Smooth muscle cell (in vitro differentiated cells): ENCODE measurements around the gene ABLIM2. TPM values are rescaled to one million over a fixed set of nuclear protein-coding genes. Genes with fewer than 3 reads are reported as not detected.

ENCODE experiments used
- DNase-seq: peaks from one replicate; lab custom pipeline; 2025; ENCODE audit not compliant: unreplicated experiment; lab: John Stamatoyannopoulos, UW
- H2AFZ ChIP-seq: fragments of 200-600 bp; sonication (generic); 2 replicates; pipeline ENCODE4 v1.6.0; 2016; ENCODE audit warnings: antibody characterized with exemption, low read depth, mild to moderate bottlenecking
- H3F3A ChIP-seq: fragments of 200-600 bp; sonication (generic); 2 replicates; pipeline ENCODE4 v1.6.0; 2017; ENCODE audit warnings: antibody characterized with exemption, low read depth
- H3K27ac ChIP-seq: fragments of 200-600 bp; sonication (generic); 2 replicates; pipeline ENCODE4 v1.5.1; 2016; ENCODE audit warnings: low read depth, mild to moderate bottlenecking
- H3K27me3 ChIP-seq: fragments of 200-600 bp; sonication (generic); 2 replicates; pipeline ENCODE4 v1.6.1; 2016; ENCODE audit warnings: low read depth, mild to moderate bottlenecking
- H3K36me3 ChIP-seq: fragments of 200-600 bp; sonication (generic); 2 replicates; pipeline ENCODE4 v1.5.1; 2016; ENCODE audit warnings: low read depth
- H3K4me1 ChIP-seq: fragments of 200-600 bp; sonication (generic); 2 replicates; pipeline ENCODE4 v1.5.1; 2016; ENCODE audit warnings: low read depth
- H3K4me2 ChIP-seq: fragments of 200-600 bp; sonication (generic); 2 replicates; pipeline ENCODE4 v1.6.0; 2016; ENCODE audit warnings: mild to moderate bottlenecking
- H3K4me3 ChIP-seq: fragments of 200-600 bp; sonication (generic); 2 replicates; pipeline ENCODE4 v1.5.1; 2016; ENCODE audit warnings: mild to moderate bottlenecking
- H3K79me2 ChIP-seq: fragments of 200-600 bp; sonication (generic); 2 replicates; pipeline ENCODE4 v1.6.0; 2016; ENCODE audit warnings: low read depth, mild to moderate bottlenecking
- H3K9ac ChIP-seq: fragments of 200-600 bp; sonication (generic); 2 replicates; pipeline ENCODE4 v1.6.0; 2016; ENCODE audit warnings: low read depth
- H3K9me3 ChIP-seq: fragments of 200-600 bp; sonication (generic); replicated peaks from 2 replicates; pipeline ENCODE4 v1.5.1; 2016; ENCODE audit warnings: low read depth
- H4K20me1 ChIP-seq: fragments of 200-600 bp; sonication (generic); 2 replicates; pipeline ENCODE4 v1.6.0; 2016; ENCODE audit warnings: low read depth
- WGBS: methylation state at CpG from one replicate; pipeline ENCODE4 v1.1.7; 2016; ENCODE audit warnings: low lambda C conversion rate; 5-methylcytosine and 5-hydroxymethylcytosine counted together
- polyA plus RNA-seq: library from polyadenylated mRNA; unstranded; fragments of >200 nt; fragmentation: Nextera tagmentation; extraction: Ambion mirVana; gene quantifications from 2 replicates; pipeline ENCODE4 v1.2.1, GENCODE V29; 2016
- total RNA-seq: library from RNA; depleted of rRNA; stranded (reverse); fragments of >200 nt; gene quantifications from 2 replicates; pipeline ENCODE4 v1.2.3, GENCODE V29; 2014
- TF ChIP-seq, protein P1 (sequence below): fragments of 200-600 bp; sonication (generic); IDR thresholded peaks from 2 replicates; pipeline ENCODE4 v1.5.1; 2017; ENCODE audit warnings: borderline replicate concordance, mild to moderate bottlenecking, antibody characterized with exemption; ENCODE audit not compliant: insufficient read depth, poor library complexity, severe bottlenecking

The ABLIM2 gene
- total and polyA plus RNA-seq, 2 experiments from 2014 or later = 0.08 TPM; not detected in 1

DNA sequence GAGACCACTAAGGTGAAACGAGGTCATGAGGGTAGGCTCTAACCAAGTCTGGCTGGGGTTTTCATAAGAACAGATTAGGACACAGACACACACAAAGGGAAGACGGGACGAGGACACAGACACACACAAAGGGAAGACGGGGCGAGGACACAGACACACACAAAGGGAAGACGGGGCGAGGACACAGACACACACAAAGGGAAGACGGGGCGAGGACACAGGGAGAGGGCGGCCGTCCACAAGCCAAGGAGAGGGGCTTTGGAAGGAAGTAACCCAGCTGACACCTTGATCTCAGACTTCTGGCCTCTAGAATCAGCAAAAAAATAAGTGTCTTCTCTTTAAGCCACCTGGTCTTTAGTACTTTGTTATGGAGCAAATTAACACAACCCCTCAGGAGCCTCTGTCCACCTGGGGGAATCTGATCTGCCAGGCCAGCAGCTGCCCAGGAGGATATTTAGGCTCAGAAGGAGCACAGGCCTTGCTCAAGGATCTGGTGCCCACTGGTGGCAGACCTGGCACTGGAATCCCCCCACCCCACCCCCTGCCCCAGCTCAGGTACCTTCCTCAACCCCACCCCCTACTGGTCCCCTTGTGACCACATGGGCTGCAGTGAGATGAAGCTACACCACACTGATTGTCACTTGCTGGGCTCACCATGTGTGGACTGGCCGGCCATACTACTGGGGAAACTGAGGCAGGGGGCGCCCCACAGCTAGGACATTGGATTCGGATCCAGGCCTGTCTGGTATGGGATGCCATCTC lies 2.8 kb downstream of the ABLIM2 start:
- Histone ChIP-seq H2AFZ (no peak overlapping the region), H3K27me3 (peaks cover 26% of the 10 kb centered on the region), H3K36me3 (no peaks in the 10 kb centered on the region), H3F3A (no peaks in the 10 kb centered on the region), H3K9ac (no peak overlapping the region), H4K20me1 (no peaks in the 10 kb centered on the region), H3K79me2 (no peaks in the 10 kb centered on the region), H3K4me3 (no peak overlapping the region), H3K4me1 (no peaks in the 10 kb centered on the region), H3K4me2 (no peak overlapping the region), H3K9me3 (no peaks in the 10 kb centered on the region), H3K27ac (no peak overlapping the region)
- WGBS = 94% methylated on average over 14 of the region's 14 CpGs
- TF ChIP-seq, protein P1, sequence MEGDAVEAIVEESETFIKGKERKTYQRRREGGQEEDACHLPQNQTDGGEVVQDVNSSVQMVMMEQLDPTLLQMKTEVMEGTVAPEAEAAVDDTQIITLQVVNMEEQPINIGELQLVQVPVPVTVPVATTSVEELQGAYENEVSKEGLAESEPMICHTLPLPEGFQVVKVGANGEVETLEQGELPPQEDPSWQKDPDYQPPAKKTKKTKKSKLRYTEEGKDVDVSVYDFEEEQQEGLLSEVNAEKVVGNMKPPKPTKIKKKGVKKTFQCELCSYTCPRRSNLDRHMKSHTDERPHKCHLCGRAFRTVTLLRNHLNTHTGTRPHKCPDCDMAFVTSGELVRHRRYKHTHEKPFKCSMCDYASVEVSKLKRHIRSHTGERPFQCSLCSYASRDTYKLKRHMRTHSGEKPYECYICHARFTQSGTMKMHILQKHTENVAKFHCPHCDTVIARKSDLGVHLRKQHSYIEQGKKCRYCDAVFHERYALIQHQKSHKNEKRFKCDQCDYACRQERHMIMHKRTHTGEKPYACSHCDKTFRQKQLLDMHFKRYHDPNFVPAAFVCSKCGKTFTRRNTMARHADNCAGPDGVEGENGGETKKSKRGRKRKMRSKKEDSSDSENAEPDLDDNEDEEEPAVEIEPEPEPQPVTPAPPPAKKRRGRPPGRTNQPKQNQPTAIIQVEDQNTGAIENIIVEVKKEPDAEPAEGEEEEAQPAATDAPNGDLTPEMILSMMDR = no peak
- no peak for DNase-seq

DNA sequence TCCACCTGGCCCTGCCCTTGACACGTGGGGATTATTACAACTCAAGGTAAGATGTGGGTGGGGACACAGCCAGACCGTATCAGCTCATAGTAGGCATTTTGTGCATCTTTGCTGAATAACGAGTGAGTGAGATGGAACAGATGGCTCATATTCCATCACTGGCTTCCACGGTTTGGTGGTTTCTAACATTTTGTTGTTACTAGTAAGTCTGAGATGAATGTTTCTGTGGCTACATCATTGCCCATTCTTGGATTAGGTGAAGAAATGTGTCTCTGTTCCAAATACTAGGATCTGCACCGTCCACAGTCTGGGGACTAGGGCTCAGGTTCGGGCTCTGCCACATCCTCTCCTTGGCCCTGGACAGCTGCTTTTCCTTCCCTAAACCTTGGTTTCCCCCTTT lies 3.6 kb downstream of the ABLIM2 start:
- H3K4me3 ChIP-seq = no peak overlapping the region
- TF ChIP-seq, protein P1 = no peak
- H2AFZ ChIP-seq = no peak overlapping the region
- DNase-seq = no peak
- no peaks in the 10 kb centered on the region for H3K9me3 ChIP-seq
- peaks cover 26% of the 10 kb centered on the region for H3K27me3 ChIP-seq
- no peak overlapping the region for H3K4me2 ChIP-seq
- no peak overlapping the region for H3K27ac ChIP-seq
- H3K9ac ChIP-seq = no peak overlapping the region
- H3F3A ChIP-seq = no peaks in the 10 kb centered on the region
- no peaks in the 10 kb centered on the region for H4K20me1 ChIP-seq
- no peaks in the 10 kb centered on the region for H3K4me1 ChIP-seq
- no peaks in the 10 kb centered on the region for H3K36me3 ChIP-seq
- WGBS = 59% methylated on average over 6 of the region's 6 CpGs
- no peaks in the 10 kb centered on the region for H3K79me2 ChIP-seq

DNA sequence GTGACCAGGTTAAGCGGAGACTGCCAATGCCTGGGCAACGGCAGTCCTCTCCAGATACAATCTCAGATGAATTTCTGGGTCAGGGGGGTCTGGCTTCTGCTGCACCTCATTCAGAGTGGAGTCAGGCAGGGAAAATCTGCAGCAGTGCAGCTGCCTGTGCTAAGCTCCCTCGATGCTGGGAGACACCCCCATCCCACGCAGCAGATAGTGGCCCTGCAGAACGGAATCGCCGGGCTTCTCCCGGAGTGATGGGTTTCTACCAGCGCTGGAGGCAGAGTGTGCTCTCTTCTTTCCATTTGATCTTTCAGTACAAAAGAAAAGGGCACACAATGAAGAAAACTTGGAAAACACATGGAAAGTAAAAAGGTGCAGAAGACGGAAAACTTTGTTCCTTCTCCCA lies 5.2 kb downstream of the ABLIM2 start:
- Histone ChIP-seq H3K27me3 (peaks cover 26% of the 10 kb centered on the region), H3K36me3 (no peaks in the 10 kb centered on the region), H3K9ac (no peak overlapping the region), H2AFZ (no peak overlapping the region), H3K27ac (no peak overlapping the region), H3K9me3 (no peaks in the 10 kb centered on the region), H3K79me2 (no peaks in the 10 kb centered on the region), H3K4me1 (no peaks in the 10 kb centered on the region), H3F3A (no peaks in the 10 kb centered on the region), H3K4me2 (no peak overlapping the region), H4K20me1 (no peaks in the 10 kb centered on the region), H3K4me3 (no peak overlapping the region)
- DNase-seq = no peak
- TF ChIP-seq, protein P1 = no peak
- WGBS = 86% methylated on average over 10 of the region's 10 CpGs

DNA sequence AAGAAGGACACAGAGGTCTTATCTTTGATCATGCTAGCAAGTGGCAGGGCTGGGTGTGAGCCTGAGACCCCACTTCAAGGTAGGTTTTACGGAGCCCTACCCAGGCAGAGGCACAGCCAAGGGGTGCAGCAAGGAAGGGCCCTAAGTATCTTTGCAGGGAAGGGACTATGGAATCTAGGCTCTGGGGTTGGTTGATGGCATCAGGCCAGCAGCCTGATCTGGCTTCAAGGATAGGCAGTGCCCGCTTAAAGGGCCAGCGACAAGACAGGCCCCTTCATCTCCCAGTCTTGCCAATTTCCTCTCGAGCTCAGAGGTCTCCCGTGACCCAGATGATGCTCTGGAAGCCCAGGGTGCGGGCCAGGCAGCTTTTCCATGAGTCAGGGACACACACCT lies 5.8 kb downstream of the ABLIM2 start:
- Histone ChIP-seq H3K9ac (no peak overlapping the region), H3K27ac (no peak overlapping the region), H3F3A (no peaks in the 10 kb centered on the region), H3K4me3 (no peak overlapping the region), H3K4me1 (no peaks in the 10 kb centered on the region), H3K36me3 (no peaks in the 10 kb centered on the region), H4K20me1 (no peaks in the 10 kb centered on the region), H2AFZ (no peak overlapping the region), H3K27me3 (peaks cover 20% of the 10 kb centered on the region), H3K79me2 (no peaks in the 10 kb centered on the region), H3K4me2 (no peak overlapping the region), H3K9me3 (no peaks in the 10 kb centered on the region)
- TF ChIP-seq, protein P1 = no peak
- no peak for DNase-seq
- WGBS = 74% methylated on average over 6 of the region's 6 CpGs
